ENCODE results near the gene MPRIP.
"Not testable (repeated sequence)": the region's sequence is repeated elsewhere in the genome, so short reads cannot be mapped to it uniquely, and the experiment has no call there.

MPRIP gene

DNA sequence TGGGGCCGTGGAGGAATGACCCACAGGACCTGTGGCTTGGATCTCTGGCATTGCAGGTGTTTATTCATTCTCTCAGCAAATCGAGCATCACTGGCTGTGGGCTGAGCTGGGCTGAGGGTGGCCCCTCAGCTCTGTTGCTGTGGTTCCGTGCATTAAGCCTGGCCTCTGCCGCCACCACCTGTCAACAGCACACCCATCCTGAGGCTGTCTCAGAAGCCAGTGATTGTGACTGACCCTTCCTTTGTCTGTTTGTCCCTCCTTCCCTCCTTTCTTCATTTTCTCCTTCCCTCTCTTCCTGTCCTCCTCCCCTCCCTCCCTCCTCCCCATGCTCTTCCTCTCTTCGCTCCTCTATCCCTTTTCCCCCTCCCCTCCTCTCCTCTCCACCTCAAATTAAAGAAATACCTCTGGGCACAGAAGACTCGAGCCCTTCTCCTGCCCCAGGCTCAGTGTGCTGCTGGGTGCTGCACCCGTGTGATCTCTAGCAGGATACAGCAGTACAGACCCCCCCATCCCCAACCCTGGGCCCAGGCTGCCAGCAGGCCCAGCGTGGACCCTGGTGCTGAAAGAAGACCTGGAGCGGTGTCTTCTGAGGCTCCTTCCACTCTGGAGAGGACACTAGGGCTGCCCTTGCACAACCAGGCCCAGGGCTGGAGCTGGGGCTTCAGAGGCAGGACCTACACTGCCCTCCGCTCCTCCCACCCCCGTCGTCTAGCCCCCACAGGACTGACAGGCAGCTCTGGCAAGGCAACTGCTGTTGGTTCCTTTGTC is 88.0 kb downstream of the MPRIP start:
- peak overlapping the region; percentile 76 for H3K27ac Mint-ChIP-seq
- H3K9me3 Mint-ChIP-seq: no peaks in the 10 kb centered on the region
- no peak for DNase-seq (ENCODE audit: low spot score in 2 of 2)
- no peak overlapping the region for H3K4me3 Mint-ChIP-seq
- H3K36me3 Mint-ChIP-seq: peaks cover 44% of the 10 kb centered on the region
- no peak for ATAC-seq
- peaks cover 60% of the 10 kb centered on the region for H3K4me1 Mint-ChIP-seq

DNA sequence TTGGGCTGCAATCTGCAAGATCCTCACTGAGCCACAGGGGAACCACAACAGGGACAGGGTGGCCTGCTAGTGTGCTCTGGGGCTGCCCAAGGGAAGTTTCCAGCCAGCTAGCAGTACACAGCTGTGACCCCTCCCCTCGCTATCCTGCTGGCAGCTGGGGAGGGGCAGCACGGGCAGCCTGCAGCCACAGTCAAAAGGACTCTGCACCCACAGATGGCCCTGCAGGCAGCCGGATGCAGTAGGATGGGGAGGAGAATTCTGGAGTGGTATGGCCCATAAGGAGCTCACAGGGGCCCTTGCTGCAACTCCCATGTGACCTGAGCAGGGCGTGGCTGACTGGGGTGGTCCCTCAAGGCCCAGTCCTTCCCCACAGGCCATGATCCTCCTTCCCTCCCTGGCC is 89.6 kb downstream of the MPRIP start:
- H3K36me3 Mint-ChIP-seq: peaks cover 45% of the 10 kb centered on the region
- ATAC-seq: no peak
- peak overlapping the region; percentile 76 for H3K27ac Mint-ChIP-seq
- no peak for DNase-seq (ENCODE audit: low spot score in 2 of 2)
- peaks cover 44% of the 10 kb centered on the region for H3K4me1 Mint-ChIP-seq
- no peaks in the 10 kb centered on the region for H3K9me3 Mint-ChIP-seq
- no peak overlapping the region for H3K4me3 Mint-ChIP-seq

DNA sequence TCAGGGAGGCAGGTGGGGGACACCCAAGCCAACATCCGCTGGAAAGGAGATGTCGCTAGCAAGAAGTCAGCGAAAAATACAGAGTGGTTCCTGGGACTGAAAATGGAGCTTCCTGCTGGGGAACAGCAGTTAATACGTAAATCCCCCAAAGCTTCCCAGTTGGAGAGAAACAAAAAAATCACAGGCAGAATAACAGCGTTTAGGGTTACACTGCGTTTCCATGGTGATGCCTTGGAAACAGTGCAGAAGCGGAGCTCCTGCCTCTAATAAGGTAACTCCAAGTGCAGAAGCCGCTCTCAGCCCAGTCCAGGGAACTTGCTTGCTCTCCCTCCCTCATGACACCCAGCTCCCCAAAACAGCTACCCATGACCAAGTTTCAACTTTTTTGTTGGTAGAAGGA is 90.5 kb downstream of the MPRIP start:
- ATAC-seq (no peak), DNase-seq (ENCODE audit: low spot score in 2 of 2) (no peak)
- H3K4me3 Mint-ChIP-seq: no peak overlapping the region
- no peaks in the 10 kb centered on the region for H3K9me3 Mint-ChIP-seq
- H3K27ac Mint-ChIP-seq: peak overlapping the region; percentile 58
- H3K36me3 Mint-ChIP-seq: peaks cover 45% of the 10 kb centered on the region
- H3K4me1 Mint-ChIP-seq: peaks cover 36% of the 10 kb centered on the region

DNA sequence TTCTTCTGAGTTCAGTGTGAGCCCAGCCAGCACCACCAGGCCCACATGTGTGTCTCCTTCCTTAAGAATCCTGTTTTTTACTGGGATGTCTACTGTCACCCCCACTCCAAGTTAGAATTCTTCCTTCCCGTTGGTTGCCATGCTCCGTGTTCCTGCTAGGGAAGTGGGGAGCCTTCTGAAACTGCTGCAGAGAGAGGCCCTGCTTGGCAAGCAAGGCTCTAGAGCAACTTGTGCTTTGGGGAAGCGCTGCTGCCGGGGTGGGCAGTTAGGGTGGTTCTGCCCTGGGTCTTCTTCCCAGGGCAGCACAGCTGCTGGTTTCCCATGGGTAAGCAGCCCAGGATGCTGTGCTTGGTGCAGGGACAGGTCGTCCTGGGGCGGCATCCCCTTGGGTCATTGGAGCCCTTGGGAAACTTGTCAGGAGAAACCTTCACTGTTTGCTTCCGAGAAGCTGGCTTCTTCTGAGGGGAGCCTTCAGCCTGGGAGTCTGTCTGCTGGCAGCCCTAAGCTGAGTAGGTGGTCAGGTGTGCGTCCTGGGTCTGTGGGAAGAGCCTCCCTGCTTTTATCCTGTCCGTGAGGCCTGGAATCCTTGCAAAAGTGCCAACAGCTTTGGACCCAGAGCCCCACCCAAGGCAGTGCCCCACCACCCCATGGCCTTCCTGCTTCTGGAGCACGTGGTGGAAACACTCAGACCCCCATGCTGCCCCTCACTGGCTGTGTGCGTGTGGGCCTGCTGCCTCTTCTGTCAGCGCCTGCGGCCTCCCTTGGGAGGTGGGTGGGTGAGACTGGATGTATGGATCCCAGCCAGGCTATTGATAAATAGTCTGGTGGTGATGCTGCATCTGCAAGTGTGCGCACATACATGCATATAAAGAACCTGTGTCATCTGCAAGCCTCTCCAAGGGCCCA is 92.0 kb downstream of the MPRIP start:
- ATAC-seq (no peak), DNase-seq (ENCODE audit: low spot score in 2 of 2) (no peak)
- Mint-ChIP-seq H3K4me1 (peaks cover 31% of the 10 kb centered on the region), H3K4me3 (no peak overlapping the region), H3K27ac (peak overlapping the region; percentile 58), H3K36me3 (peaks cover 50% of the 10 kb centered on the region), H3K9me3 (no peaks in the 10 kb centered on the region)

DNA sequence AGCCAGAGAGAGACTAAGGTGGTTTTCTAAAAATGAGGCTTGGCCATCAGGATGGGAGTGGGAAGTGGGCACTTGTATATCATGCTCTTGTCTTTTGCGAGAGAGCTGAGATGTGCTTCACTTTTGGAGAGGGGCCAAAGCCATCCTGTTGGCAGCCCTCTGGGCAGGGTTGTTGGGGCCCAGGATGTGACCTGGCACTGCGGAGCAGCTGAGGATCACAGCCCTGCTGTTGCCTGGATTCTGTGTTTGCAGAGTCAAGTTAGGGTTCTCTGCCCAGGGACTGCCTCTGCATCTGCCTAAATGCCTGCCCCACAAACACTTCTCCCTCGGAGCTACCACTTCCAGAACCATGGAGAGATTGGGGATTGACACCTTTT is 92.7 kb downstream of the MPRIP start:
- DNase-seq (ENCODE audit: low spot score in 2 of 2) (no peak), ATAC-seq (no peak)
- no peaks in the 10 kb centered on the region for H3K9me3 Mint-ChIP-seq
- H3K27ac Mint-ChIP-seq: peak overlapping the region; percentile 58
- H3K36me3 Mint-ChIP-seq: peaks cover 50% of the 10 kb centered on the region
- H3K4me1 Mint-ChIP-seq: peaks cover 26% of the 10 kb centered on the region
- H3K4me3 Mint-ChIP-seq: no peak overlapping the region

DNA sequence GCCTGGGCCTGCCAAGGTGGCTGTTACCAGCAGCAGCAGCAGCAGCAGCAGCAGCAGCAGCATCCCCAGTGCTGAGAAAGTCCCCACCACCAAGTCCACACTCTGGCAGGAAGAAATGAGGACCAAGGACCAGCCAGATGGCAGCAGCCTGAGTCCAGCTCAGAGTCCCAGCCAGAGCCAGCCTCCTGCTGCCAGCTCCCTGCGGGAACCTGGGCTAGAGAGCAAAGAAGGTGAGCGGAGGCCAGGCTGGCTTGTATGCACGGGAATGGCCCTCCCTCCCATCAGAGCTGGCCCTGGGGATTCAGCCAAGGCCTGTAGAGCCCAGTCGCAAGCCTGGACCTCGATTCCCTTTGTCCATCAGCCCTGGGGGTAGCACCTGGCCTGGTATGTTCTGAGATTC is 94.0 kb downstream of the MPRIP start:
- H3K4me3 Mint-ChIP-seq; DNase-seq (ENCODE audit: low spot score in 2 of 2); ATAC-seq; H3K9me3 Mint-ChIP-seq: not testable (repeated sequence)
- Mint-ChIP-seq H3K36me3 (peaks cover 51% of the 10 kb centered on the region), H3K4me1 (peaks cover 19% of the 10 kb centered on the region), H3K27ac (peak overlapping the region; percentile 58)

DNA sequence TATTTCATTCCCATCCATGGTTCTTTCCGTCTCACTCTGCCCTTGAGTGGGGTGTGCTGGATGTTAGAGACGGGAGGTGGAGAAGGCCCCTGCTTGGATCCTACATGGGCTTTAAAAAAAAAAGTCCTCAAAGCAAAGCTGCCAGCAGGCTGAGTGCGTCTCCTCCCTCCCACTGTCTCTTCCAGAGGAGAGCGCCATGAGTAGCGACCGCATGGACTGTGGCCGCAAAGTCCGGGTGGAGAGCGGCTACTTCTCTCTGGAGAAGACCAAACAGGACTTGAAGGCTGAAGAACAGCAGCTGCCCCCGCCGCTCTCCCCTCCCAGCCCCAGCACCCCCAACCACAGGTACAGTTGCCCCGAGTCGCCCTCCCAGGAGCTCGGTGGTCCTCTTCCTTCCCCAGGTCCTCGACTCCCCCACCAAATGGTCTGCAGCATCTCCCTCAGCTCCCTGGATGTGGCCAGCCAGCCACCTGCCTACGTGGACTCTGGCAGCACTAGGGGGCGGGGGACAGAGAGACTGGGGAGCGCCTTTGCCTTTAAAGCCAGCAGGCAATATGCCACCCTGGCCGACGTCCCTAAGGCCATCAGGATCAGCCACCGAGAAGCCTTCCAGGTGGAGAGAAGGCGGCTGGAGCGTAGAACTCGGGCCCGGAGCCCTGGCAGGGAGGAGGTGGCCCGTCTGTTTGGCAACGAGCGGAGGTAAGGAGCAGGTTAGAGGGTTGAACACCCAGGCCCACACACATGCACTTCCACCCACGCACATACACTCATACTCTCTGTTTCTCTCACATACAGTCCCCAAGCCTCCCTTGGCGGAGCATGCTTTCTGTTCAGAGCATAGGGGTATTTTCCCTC is 95.7 kb downstream of the MPRIP start:
- no peak overlapping the region for H3K4me3 Mint-ChIP-seq
- peaks cover 59% of the 10 kb centered on the region for H3K36me3 Mint-ChIP-seq
- H3K27ac Mint-ChIP-seq: peak overlapping the region; percentile 88
- no peaks in the 10 kb centered on the region for H3K9me3 Mint-ChIP-seq
- H3K4me1 Mint-ChIP-seq: peaks cover 31% of the 10 kb centered on the region
- DNase-seq (ENCODE audit: low spot score in 2 of 2) (no peak), ATAC-seq (peak; percentile 75)

DNA sequence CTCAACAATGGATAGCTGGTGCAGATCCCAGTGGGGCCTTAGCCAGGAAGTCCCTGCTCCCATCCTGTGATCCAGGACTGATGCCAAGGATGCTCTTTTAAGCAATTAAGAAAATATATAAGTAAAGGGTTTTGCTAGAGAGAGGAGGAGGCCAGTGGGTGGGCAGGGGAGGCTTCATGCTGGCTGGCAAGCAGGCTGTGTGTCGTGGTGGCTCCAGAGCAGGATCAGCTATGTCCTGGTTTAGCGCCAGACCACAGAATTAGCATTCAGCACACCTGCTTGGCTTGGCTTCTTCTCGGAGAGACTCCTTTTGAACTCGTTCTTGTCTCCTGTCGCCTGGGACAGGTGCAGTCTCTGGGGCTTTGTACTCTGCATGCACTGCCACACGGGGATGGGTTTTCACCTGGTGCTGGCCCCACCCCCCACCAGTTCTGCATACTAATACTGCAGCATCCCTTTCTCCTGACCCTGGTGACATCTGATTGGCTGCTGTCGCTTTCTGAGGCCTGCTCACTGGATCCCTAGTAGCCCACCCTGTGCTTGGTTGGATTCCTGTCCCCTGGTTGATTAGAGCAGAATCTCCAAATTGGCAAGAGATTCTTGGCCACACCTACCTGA is 97.8 kb downstream of the MPRIP start:
- peaks cover 68% of the 10 kb centered on the region for H3K36me3 Mint-ChIP-seq
- H3K4me1 Mint-ChIP-seq: peaks cover 27% of the 10 kb centered on the region
- H3K27ac Mint-ChIP-seq: peak overlapping the region; percentile 88
- DNase-seq (ENCODE audit: low spot score in 2 of 2) (no peak), ATAC-seq (no peak)
- H3K4me3 Mint-ChIP-seq: no peak overlapping the region
- no peaks in the 10 kb centered on the region for H3K9me3 Mint-ChIP-seq

DNA sequence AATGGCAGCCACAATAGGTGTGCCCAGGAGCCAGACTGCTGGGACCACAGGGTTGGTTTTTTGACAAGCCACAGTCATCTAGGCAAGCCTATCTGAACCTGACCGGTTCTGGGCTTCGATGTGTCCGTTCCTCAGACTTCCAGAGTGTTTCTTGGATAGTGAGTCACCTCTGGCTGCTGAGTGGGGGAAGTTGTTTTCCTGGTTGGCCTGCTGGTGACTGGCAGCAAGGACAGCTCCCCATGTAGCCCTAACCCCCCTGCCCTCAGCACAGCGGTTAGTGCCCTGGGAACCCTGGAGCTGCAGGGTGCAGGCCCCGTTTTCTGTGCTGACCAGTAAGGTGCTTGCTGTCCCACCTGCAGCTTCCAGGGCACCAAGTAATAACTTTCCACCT is 98.3 kb downstream of the MPRIP start:
- Mint-ChIP-seq H3K27ac (peak overlapping the region; percentile 88), H3K36me3 (peaks cover 73% of the 10 kb centered on the region), H3K4me1 (peaks cover 31% of the 10 kb centered on the region), H3K4me3 (no peak overlapping the region), H3K9me3 (no peaks in the 10 kb centered on the region)
- DNase-seq (ENCODE audit: low spot score in 2 of 2): no peak
- ATAC-seq: no peak

DNA sequence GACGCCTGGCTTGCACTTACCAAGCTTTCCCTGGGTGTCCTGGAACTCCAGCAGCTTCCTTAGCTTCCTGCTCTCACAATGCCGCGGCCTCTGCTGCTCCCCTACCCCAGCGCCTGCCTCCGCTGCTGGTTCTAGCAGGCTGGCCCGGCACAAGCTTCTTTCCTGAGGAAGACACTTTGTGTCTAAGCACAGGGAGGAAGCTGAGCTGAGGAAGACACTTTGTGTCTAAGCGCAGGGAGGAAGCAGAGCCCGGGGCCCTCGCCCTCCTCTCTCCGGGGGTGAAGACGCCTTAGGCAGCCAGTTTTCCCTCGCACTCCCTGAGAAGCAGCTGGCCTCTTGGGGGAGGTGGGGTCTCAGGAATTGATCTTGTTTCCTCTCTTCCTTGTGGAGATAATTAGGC is 99.0 kb downstream of the MPRIP start:
- H3K36me3 Mint-ChIP-seq: peaks cover 74% of the 10 kb centered on the region
- no peaks in the 10 kb centered on the region for H3K9me3 Mint-ChIP-seq
- H3K4me3 Mint-ChIP-seq: peak overlapping the region; percentile 21
- DNase-seq (ENCODE audit: low spot score in 2 of 2) (no peak), ATAC-seq (no peak)
- H3K4me1 Mint-ChIP-seq: peaks cover 37% of the 10 kb centered on the region
- H3K27ac Mint-ChIP-seq: peak overlapping the region; percentile 88

DNA sequence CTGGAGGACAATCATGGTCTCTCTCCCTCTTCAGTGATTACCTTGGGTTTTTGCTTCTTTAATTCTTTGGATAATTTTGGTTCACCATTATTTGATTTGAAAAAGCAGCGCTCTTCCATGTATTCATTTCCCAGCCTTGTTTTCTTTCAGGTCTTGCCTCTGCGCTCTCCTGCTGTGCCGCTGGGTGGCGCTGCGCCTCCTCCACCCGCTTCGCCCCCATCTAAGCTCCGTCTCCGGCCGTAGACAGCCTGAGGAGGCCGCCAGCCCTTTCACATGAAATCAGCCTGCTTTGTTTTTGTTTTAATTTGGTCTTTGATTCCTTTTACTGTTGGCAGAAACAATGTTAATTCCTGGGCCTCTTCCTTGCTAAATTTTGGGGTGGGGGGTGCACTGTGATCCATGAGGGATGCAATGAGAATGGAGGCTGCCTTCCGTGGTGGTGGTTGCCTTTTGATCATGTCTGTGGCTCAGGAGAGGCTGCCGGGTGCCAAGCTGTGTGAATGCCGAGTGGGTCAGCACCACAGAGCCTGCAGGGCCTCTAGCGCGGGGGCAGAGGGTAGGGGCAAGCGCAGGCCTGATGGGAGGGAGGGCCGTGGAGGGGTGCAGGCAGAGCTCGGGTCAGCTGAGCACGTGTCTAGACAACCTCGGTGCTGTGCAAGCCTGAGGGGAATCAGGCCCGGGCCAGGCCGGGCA is 99.7 kb downstream of the MPRIP start:
- DNase-seq (ENCODE audit: low spot score in 2 of 2) (no peak), ATAC-seq (peak; percentile 60)
- no peaks in the 10 kb centered on the region for H3K9me3 Mint-ChIP-seq
- peak overlapping the region; percentile 21 for H3K4me3 Mint-ChIP-seq
- peak overlapping the region; percentile 88 for H3K27ac Mint-ChIP-seq
- H3K4me1 Mint-ChIP-seq: peaks cover 44% of the 10 kb centered on the region
- H3K36me3 Mint-ChIP-seq: peaks cover 67% of the 10 kb centered on the region

DNA sequence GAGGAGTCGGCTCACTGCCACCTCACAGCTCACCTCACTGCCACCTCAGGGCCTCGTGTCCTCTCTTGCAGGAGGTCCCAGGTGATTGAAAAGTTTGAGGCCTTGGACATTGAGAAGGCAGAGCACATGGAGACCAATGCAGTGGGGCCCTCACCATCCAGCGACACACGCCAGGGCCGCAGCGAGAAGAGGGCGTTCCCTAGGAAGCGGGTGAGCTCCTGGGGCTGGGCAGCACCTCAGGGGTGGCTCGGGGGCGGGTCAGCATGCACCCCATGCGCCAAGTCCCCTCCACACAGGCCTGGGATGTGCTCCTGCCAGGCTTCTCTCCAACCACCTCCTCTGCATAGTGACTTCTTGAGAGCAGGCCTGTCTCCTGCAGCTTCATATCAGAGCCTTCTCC is 100.3 kb downstream of the MPRIP start:
- peaks cover 44% of the 10 kb centered on the region for H3K4me1 Mint-ChIP-seq
- peak overlapping the region; percentile 88 for H3K27ac Mint-ChIP-seq
- no peak overlapping the region for H3K4me3 Mint-ChIP-seq
- H3K36me3 Mint-ChIP-seq: peaks cover 66% of the 10 kb centered on the region
- DNase-seq (ENCODE audit: low spot score in 2 of 2): no peak
- ATAC-seq: no peak
- H3K9me3 Mint-ChIP-seq: no peaks in the 10 kb centered on the region

DNA sequence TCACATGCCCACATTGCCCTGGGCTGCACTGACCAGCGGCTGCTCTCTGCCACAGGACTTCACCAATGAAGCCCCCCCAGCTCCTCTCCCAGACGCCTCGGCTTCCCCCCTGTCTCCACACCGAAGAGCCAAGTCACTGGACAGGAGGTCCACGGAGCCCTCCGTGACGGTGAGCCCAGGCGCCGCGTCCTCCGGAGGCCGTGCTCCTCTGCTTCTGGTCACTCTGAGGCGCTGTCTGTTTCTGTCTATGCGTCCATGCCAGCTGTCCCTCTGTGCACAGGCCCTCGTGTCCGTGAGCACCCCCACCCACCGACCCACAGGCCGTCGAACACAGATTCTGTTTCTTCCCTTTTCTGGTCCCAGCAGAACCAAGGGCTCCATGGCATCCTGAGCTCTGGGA is 101.2 kb downstream of the MPRIP start:
- Mint-ChIP-seq H3K36me3 (peaks cover 66% of the 10 kb centered on the region), H3K9me3 (no peaks in the 10 kb centered on the region), H3K27ac (no peak overlapping the region), H3K4me1 (peaks cover 39% of the 10 kb centered on the region), H3K4me3 (no peak overlapping the region)
- ATAC-seq (no peak), DNase-seq (ENCODE audit: low spot score in 2 of 2) (no peak)

DNA sequence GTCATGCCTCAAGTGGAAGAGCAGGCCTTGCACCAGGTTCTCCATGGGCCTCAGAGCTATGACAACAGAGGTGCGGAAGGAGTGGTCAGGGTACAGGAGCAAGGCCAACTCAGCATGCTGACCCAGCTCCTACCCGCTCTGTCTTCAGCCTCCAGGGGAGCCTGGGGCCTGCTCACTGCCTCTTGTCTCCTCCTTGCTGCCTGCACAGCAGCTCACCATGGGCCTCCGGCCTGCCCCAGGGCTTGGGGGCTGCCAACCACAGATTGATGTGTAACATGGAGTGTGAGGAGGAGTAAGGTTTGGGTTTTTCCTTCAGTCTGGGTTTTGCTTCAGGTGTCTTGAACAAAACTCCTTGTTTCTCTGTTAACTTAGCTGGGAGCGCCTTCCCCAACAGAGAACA is 101.8 kb downstream of the MPRIP start:
- Mint-ChIP-seq H3K27ac (no peak overlapping the region), H3K36me3 (peaks cover 68% of the 10 kb centered on the region), H3K4me3 (no peak overlapping the region), H3K9me3 (no peaks in the 10 kb centered on the region), H3K4me1 (peaks cover 34% of the 10 kb centered on the region)
- no peak for DNase-seq (ENCODE audit: low spot score in 2 of 2)
- no peak for ATAC-seq

All from stimulated activated effector memory CD8-positive, alpha-beta T cell treated with anti-CD3 and anti-CD28 coated beads, Interleukin-12 subunit alpha, Interleukin-12 subunit beta, amount 100 ng/mL, for 72 hours (primary cell).